H1 (cell line): Measurements from ENCODE around the gene LAMB3. TPM values are rescaled to one million over a fixed set of nuclear protein-coding genes. Genes with fewer than 3 reads are reported as not detected.

ENCODE experiments used
- CTCF ChIA-PET: fragments of 300-600 bp; sonication (Branson Sonifier 250); formaldehyde crosslinking; loops from one replicate; lab custom pipeline; 2021; ENCODE audit not compliant: partially characterized antibody; lab: Charles Lee
- POLR2A ChIA-PET: fragments of 300-600 bp; sonication (Branson Sonifier 250); formaldehyde crosslinking; loops from one replicate; lab custom pipeline; 2021; ENCODE audit warnings: inconsistent platforms; ENCODE audit not compliant: partially characterized antibody; lab: Charles Lee
- DNase-seq, 2 experiments: peaks; one replicate each; pipeline versions ENCODE4 v3.0.0 to v3.0.0-alpha.2; 2010 to 2022; ENCODE audit warnings: low spot score in 2 of 2, low read depth in 1 of 2, mixed read lengths in 1 of 2
- FAIRE-seq: peaks from 2 replicates; lab custom pipeline; 2011; peaks lifted over from hg19 to GRCh38; lab: Jason Lieb, UNC
- H2AFZ ChIP-seq: 2 replicates; pipeline ENCODE4 v1.8.1; 2012; ENCODE audit warnings: low read length, inconsistent platforms
- H2AK5ac ChIP-seq: 2 replicates; pipeline ENCODE4 v1.6.1; 2013; ENCODE audit warnings: low read depth, low read length
- H2BK120ac ChIP-seq: replicated peaks from 2 replicates; pipeline ENCODE3; 2013; ENCODE audit warnings: low read depth, low read length, inconsistent platforms
- H2BK12ac ChIP-seq: 2 replicates; pipeline ENCODE4 v1.6.1; 2013; ENCODE audit warnings: low read depth, low read length
- H2BK15ac ChIP-seq: 2 replicates; pipeline ENCODE4 v1.6.1; 2013; ENCODE audit warnings: low read length
- H2BK20ac ChIP-seq: 2 replicates; pipeline ENCODE4 v1.6.1; 2013; ENCODE audit warnings: low read length
- H2BK5ac ChIP-seq: 2 replicates; pipeline ENCODE4 v1.6.1; 2013; ENCODE audit warnings: low read depth, low read length
- H3K14ac ChIP-seq: 2 replicates; pipeline ENCODE4 v1.6.1; 2013; ENCODE audit warnings: inconsistent platforms; ENCODE audit not compliant: insufficient read length
- H3K18ac ChIP-seq: 2 replicates; pipeline ENCODE4 v1.6.1; 2013; ENCODE audit warnings: low read length; ENCODE audit errors: extremely low read depth
- H3K23ac ChIP-seq: 2 replicates; pipeline ENCODE4 v1.6.1; 2013; ENCODE audit warnings: inconsistent platforms; ENCODE audit not compliant: insufficient read length
- H3K23me2 ChIP-seq: 2 replicates; pipeline ENCODE4 v1.6.1; 2013; ENCODE audit warnings: low read depth, low read length
- H3K27ac ChIP-seq: 2 replicates; pipeline ENCODE4 v1.6.1; 2011; ENCODE audit warnings: low read depth, low read length, inconsistent platforms
- H3K27me3 ChIP-seq, 4 experiments: replicated peaks in 1 of 4; 1 replicate in 1 of 4; 2 replicates in 3 of 4; pipeline versions ENCODE4 v1.6.1 to v1.8.1; 2011 to 2013; ENCODE audit warnings: low read length in 3 of 4, mild to moderate bottlenecking in 3 of 4, inconsistent platforms in 2 of 4, mixed read lengths in 2 of 4, moderate library complexity in 1 of 4; ENCODE audit not compliant: control insufficient read depth in 3 of 4, insufficient read depth in 3 of 4; ENCODE audit errors: extremely low read depth in 1 of 4
- H3K36me3 ChIP-seq, 4 experiments: 2 replicates each; pipeline versions ENCODE4 v1.6.1 to v1.8.1; 2011 to 2013; ENCODE audit warnings: mild to moderate bottlenecking in 4 of 4, low read length in 3 of 4, moderate library complexity in 2 of 4, control low read depth in 1 of 4, inconsistent platforms in 1 of 4; ENCODE audit not compliant: insufficient read depth in 4 of 4, control insufficient read depth in 2 of 4
- H3K4ac ChIP-seq: replicated peaks from 2 replicates; pipeline ENCODE3; 2013; ENCODE audit warnings: low read length, low read depth, mixed read lengths, inconsistent platforms; ENCODE audit not compliant: insufficient read length
- H3K4me1 ChIP-seq, 4 experiments: replicated peaks in 1 of 4; 1 replicate in 1 of 4; 2 replicates in 3 of 4; pipeline versions ENCODE4 v1.6.1 to v1.8.1; 2011 to 2013; ENCODE audit warnings: low read length in 3 of 4, inconsistent platforms in 2 of 4, mixed read lengths in 1 of 4; ENCODE audit not compliant: insufficient read depth in 4 of 4, control insufficient read depth in 3 of 4
- H3K4me2 ChIP-seq, 2 experiments: 2 replicates each; pipeline versions ENCODE4 v1.6.1 to v1.8.1; 2011 to 2013; ENCODE audit warnings: low read depth in 2 of 2, low read length in 2 of 2, control low read depth in 1 of 2, inconsistent platforms in 1 of 2, mild to moderate bottlenecking in 1 of 2; ENCODE audit not compliant: insufficient read depth in 1 of 2
- H3K4me3 ChIP-seq, 4 experiments: fragments of 200-600, 300-600 bp in 1 of 4; sonication (generic), shearing (Covaris generic), sonication (Bioruptor Twin) in 1 of 4; 2 replicates each; pipeline versions ENCODE4 v1.5.1 to v1.8.1; 2011 to 2016; ENCODE audit warnings: low read length in 4 of 4, low read depth in 3 of 4, control low read depth in 2 of 4, inconsistent platforms in 2 of 4, mild to moderate bottlenecking in 2 of 4, mixed read lengths in 1 of 4, moderate library complexity in 1 of 4; ENCODE audit not compliant: insufficient read depth in 2 of 4; ENCODE audit errors: extremely low read depth in 1 of 4
- H3K56ac ChIP-seq: replicated peaks from 2 replicates; pipeline ENCODE3; 2013; ENCODE audit warnings: low read depth, mild to moderate bottlenecking, mixed read lengths, low read length, inconsistent platforms; ENCODE audit not compliant: insufficient read length
- H3K79me1 ChIP-seq: 2 replicates; pipeline ENCODE4 v1.6.1; 2013; ENCODE audit warnings: low read depth, low read length, control low read depth
- H3K79me2 ChIP-seq, 2 experiments: 2 replicates each; pipeline versions ENCODE4 v1.6.1 to v1.8.1; 2012 to 2013; ENCODE audit warnings: low read length in 2 of 2, mild to moderate bottlenecking in 2 of 2, inconsistent platforms in 1 of 2; ENCODE audit not compliant: insufficient read depth in 2 of 2, control insufficient read depth in 1 of 2
- H3K9ac ChIP-seq, 4 experiments: replicated peaks in 1 of 4; 1 replicate in 1 of 4; 2 replicates in 3 of 4; pipeline versions ENCODE4 v1.6.1 to v1.8.1; 2011 to 2013; ENCODE audit warnings: low read depth in 3 of 4, low read length in 3 of 4, control low read depth in 2 of 4, mild to moderate bottlenecking in 2 of 4, moderate library complexity in 2 of 4, inconsistent platforms in 1 of 4; ENCODE audit errors: extremely low read depth in 1 of 4
- H3K9me3 ChIP-seq, 2 experiments: 2 replicates each; pipeline versions ENCODE4 v1.6.1 to v1.8.1; 2012 to 2013; ENCODE audit warnings: mild to moderate bottlenecking in 2 of 2, moderate library complexity in 2 of 2, control low read depth in 1 of 2, inconsistent platforms in 1 of 2, low read depth in 1 of 2, low read length in 1 of 2, mixed read lengths in 1 of 2; ENCODE audit not compliant: insufficient read depth in 2 of 2
- H4K20me1 ChIP-seq, 2 experiments: replicated peaks in 1 of 2; 2 replicates each; pipeline versions ENCODE3 to v1.8.1; 2011 to 2013; ENCODE audit warnings: inconsistent platforms in 2 of 2, low read length in 2 of 2, mild to moderate bottlenecking in 1 of 2; ENCODE audit not compliant: insufficient read depth in 2 of 2, control insufficient read depth in 1 of 2
- H4K5ac ChIP-seq: 2 replicates; pipeline ENCODE4 v1.6.1; 2013; ENCODE audit warnings: low read length, low read depth, mixed read lengths, inconsistent platforms; ENCODE audit not compliant: insufficient read length
- H4K8ac ChIP-seq: 2 replicates; pipeline ENCODE4 v1.8.0; 2013; ENCODE audit warnings: mild to moderate bottlenecking, moderate library complexity, low read length, inconsistent platforms; ENCODE audit not compliant: insufficient read depth; ENCODE audit errors: extremely low read depth
- H4K91ac ChIP-seq: replicated peaks from 2 replicates; pipeline ENCODE3; 2013; ENCODE audit warnings: low read length, mixed read lengths, inconsistent platforms; ENCODE audit not compliant: insufficient read length
- BCL11A ChIP-seq, 2 experiments: IDR thresholded peaks; one replicate each; pipeline ENCODE4 v1.6.1; 2011; ENCODE audit warnings: low read depth in 2 of 2, low read length in 2 of 2, mild to moderate bottlenecking in 2 of 2
- CTCF ChIP-seq, 3 experiments: IDR thresholded peaks; 1 replicate in 2 of 3; 2 replicates in 1 of 3; pipeline versions ENCODE4 v1.5.1 to v1.6.1; 2011; ENCODE audit warnings: low read length in 3 of 3, mild to moderate bottlenecking in 3 of 3, inconsistent platforms in 2 of 3, low read depth in 1 of 3, moderate library complexity in 1 of 3; ENCODE audit not compliant: insufficient read depth in 1 of 3; ENCODE audit errors: control extremely low read depth in 1 of 3
- EGR1 ChIP-seq: IDR thresholded peaks from 2 replicates; pipeline ENCODE4 v1.6.1; 2011; ENCODE audit warnings: low read depth, low read length, borderline replicate concordance
- JUND ChIP-seq: IDR thresholded peaks from 2 replicates; pipeline ENCODE4 v1.6.1; 2011; ENCODE audit warnings: mild to moderate bottlenecking, improper control_type of control experiment, low read length
- PHF8 ChIP-seq: fragments of 200-600 bp; sonication (generic); conservative IDR thresholded peaks from 2 replicates; pipeline ENCODE4 v1.7.1; 2012; ENCODE audit warnings: low read depth, mild to moderate bottlenecking, inconsistent platforms, low read length, moderate library complexity
- SIX5 ChIP-seq: IDR thresholded peaks from 2 replicates; pipeline ENCODE4 v1.6.1; 2011; ENCODE audit warnings: mild to moderate bottlenecking, low read depth, low read length
- WGBS, 2 experiments: shearing (Covaris generic) in 1 of 2; methylation state at CpG; one replicate each; pipeline versions ENCODE4 v1.1.6 to v1.1.7; 2013 to 2015; ENCODE audit warnings: low lambda C conversion rate in 2 of 2, mixed read lengths in 2 of 2, inconsistent platforms in 1 of 2, low coverage in 1 of 2, missing lambda C conversion rate in 1 of 2; ENCODE audit not compliant: insufficient replicate concordance in 2 of 2, insufficient coverage in 1 of 2, insufficient read length in 1 of 2; ENCODE audit errors: extremely low coverage in 1 of 2, missing lambda C conversion rate in 1 of 2; 5-methylcytosine and 5-hydroxymethylcytosine counted together
- polyA plus RNA-seq, 7 experiments: library from polyadenylated mRNA; depleted of rRNA in 3 of 7; stranded (reverse) in 5 of 7; unstranded in 2 of 7; fragments of >200 nt in 5 of 7; fragments of 200-250 nt in 2 of 7; gene quantifications; 1 replicate in 5 of 7; 2 replicates in 1 of 7; 4 replicates in 1 of 7; pipeline versions ENCODE4 v1.2.1 to v1.2.3, GENCODE V29; 2011 to 2013; ENCODE audit warnings: missing spikeins in 2 of 7, mixed read lengths in 2 of 7
- total RNA-seq: library from RNA; stranded (reverse); fragmentation: NEBNext Ultra II Directional; extraction: Animal tissue kit (Norgen Biotek cat#: 25700); gene quantifications from 2 replicates; pipeline ENCODE4 v1.2.1, GENCODE V29; 2021

Gene LAMB3
- total and polyA plus RNA-seq, 2 of the 8 experiments (the other 6 are each of a cell fraction or from before 2014, with no cell fraction given): 0.45 to 0.50 TPM

DNA sequence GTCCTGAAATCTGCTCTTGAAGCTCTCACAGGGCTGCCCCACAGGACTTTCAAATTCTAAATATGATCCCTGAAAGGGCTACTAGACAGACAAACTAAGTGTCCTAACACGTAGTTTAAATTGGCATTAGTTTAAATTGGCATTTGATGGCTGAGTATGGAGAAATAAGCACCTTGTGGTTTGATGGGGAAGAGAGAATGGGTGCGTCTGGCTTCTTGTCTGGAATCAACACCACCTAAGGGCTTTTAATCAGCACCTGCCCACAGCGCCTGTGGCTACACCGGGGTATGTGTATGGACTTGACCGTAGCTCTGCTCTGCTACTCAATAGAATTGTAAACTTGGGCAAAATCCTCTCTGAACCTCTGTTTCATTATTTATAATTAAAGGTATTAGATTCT is 5.7 kb upstream of the LAMB3 start:
- H3K23ac ChIP-seq: no peak overlapping the region
- H2BK5ac ChIP-seq: no peak overlapping the region
- peaks cover 0 to 7% (median 4%) of the 10 kb centered on the region in 4 experiments; a peak in 4 of 7 replicates for H3K4me1 ChIP-seq
- no peaks in the 10 kb centered on the region for H3K79me2 ChIP-seq
- no peaks in the 10 kb centered on the region for H3K36me3 ChIP-seq
- H2AFZ ChIP-seq: no peak overlapping the region
- H3K79me1 ChIP-seq: no peaks in the 10 kb centered on the region
- no peak overlapping the region for H2BK12ac ChIP-seq
- no peak overlapping the region for H2BK120ac ChIP-seq
- 87% methylated on average over 5 of the region's 5 CpGs; no CpG with 5 or more reads in 1 of the 2 experiments for WGBS, 2 experiments
- no peak overlapping the region for H3K4me3 ChIP-seq
- no peak overlapping the region for H2BK20ac ChIP-seq
- H3K27ac ChIP-seq: no peak overlapping the region
- no peaks in the 10 kb centered on the region for H4K20me1 ChIP-seq
- no peak overlapping the region for H3K4ac ChIP-seq
- no peak overlapping the region for H3K14ac ChIP-seq
- H2BK15ac ChIP-seq: no peak overlapping the region
- H3K27me3 ChIP-seq: 0 out of 7 replicates have a peak, but pooled peaks cover 0 to 2% (median 0%) of the 10 kb centered on the region in 4 experiments
- no peaks in the 10 kb centered on the region for H3K9me3 ChIP-seq
- FAIRE-seq (no peak), DNase-seq (no peak)
- H3K9ac ChIP-seq: no peak overlapping the region
- no peak overlapping the region for H3K56ac ChIP-seq
- TF ChIP-seq JUND (no peak), CTCF (IDR thresholded peaks at IDR 0.05; ENCODE audit: control extremely low read depth in 1 of 3, insufficient read depth in 1 of 3, low read depth in 1 of 3, low read length in 3 of 3) (no peak), SIX5 (no peak), PHF8 (no peak), BCL11A (IDR thresholded peaks at IDR 0.05; ENCODE audit: low read depth in 2 of 2, low read length in 2 of 2) (no peak), EGR1 (no peak)
- H2AK5ac ChIP-seq: no peak overlapping the region
- no peak overlapping the region for H4K91ac ChIP-seq
- H3K4me2 ChIP-seq: no peak overlapping the region
- no peak overlapping the region for H4K8ac ChIP-seq
- CTCF ChIA-PET: interaction anchor here (0.8 to 2.0 kb wide), 6 partner anchors 8 to 74 kb away, joined by 3 to 15 read pairs (median 5); partner anchors contain the start of gene CAMK1G
- H4K5ac ChIP-seq: no peak overlapping the region
- no peak overlapping the region for H3K18ac ChIP-seq
- no peaks in the 10 kb centered on the region for H3K23me2 ChIP-seq
- POLR2A ChIA-PET: no interaction called here
